Neural progenitor cell (in vitro differentiated cells): ENCODE data around the gene MGRN1.

Source experiments
- CTCF ChIP-seq: fragments of 200-600 bp; sonication (generic); IDR thresholded peaks from 2 replicates; pipeline ENCODE4 v1.5.1; 2017; ENCODE audit warnings: antibody characterized with exemption, mild to moderate bottlenecking
- EZH2phosphoT487 ChIP-seq: fragments of 200-600 bp; sonication (generic); IDR thresholded peaks from 2 replicates; pipeline ENCODE4 v1.6.1; 2017; ENCODE audit warnings: antibody characterized with exemption

- no peak for TF ChIP-seq EZH2phosphoT487
- no peak for TF ChIP-seq CTCF
These were observed 74.5 kb downstream of the MGRN1 start for GRCh38 chr16:4699046-4699556.
